NOMO-1 treated with DMSO at 0.1 percent for 48 hours (cell line): ENCODE results near the gene MPG.
A peak's percentile ranks its signal among the peaks of the same experiment; 100 is the strongest.

ENCODE experiments used
- DNase-seq: peaks from one replicate; lab custom pipeline; 2025; ENCODE audit not compliant: unreplicated experiment; lab: John Stamatoyannopoulos, UW

MPG gene

DNA sequence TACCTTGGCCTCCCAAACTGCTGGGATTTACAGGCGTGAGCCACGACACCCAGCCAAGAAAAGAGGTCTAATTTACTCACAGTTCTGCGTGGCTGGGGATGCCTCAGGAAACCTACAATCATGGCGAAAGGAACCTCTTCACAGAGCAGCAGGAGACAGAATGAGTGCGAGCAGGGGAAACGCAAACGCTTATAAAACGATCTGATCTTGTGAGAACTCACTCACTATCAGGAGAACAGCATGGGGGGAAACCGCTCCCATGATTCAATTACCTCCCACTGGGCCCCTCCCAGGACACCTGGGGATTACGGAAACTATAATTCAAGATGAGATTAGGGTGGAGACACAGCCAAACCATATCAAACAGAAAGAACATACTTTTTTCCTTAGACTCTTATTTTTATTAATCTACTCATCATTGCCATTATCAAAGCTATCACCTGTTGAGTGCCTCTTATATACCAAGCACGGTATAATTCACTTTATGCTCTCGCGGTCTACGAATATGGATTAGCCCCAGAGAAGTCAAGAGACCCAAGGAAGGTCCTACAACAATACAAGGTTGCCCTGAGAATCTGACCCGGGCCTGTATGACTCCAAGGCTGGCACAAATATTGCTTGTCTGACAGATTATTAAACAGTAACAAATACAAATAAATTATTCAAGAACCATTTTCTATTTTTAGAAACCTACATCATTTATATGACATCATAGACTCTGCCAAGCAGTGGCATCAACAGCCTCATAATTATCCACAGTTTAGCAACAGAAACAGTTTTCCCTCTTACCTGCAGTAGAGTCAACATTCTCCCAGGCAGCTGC is 27.0 kb upstream of the MPG start:
- no peak for DNase-seq

DNA sequence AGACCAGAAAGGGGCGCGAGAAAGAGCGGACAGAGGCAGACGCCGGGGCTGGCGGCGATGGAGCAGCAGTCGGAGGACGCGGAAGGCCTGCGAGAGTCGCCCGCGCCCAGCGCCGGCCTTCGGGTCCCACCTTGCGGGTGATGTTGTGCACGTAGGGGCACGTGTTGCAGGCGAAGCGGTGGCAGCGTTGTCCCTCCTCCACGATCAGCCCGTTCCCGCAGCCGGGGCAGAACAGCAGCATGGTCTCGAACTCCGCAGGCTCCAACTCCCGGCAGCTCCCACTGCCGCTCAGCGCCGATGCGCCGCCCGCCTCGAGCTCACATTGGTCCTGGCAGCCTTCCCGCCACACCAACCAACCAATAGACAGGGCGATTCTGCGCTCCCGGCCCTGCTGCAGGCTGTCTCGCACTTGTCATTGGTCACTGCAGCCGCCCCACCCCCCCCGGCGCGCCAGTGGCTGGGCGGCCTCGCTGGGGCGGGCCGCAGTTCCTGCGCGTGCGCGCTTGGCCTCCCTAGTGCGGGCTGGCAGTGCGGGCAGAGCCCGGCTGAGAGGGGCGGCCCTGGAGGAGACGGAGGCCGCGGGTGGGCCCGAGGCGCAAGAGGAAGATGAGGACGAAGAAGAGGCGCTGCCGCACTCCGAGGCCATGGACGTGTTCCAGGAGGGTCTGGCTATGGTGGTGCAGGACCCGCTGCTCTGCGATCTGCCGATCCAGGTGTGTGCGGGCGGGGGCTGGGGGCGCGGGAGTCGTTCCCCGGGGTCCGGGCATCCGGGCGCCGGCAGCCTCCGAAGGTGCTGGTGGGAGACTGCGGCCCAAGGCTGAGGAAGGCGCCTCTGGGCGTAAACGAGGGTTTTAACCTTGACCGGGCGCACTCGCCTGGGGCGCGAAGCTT is 24.4 kb upstream of the MPG start, which contains the start of the genes POLR3K and SNRNP25:
Gene POLR3K (minus strand): TSS at position 263 of the 891 bp plus-strand sequence. CDS start 22 bp downstream, at position 241.
Gene SNRNP25 (plus strand): TSS at position 483 of the 891 bp plus-strand sequence. CDS start 189 bp downstream, at position 672.
- DNase-seq = peak; percentile 97

DNA sequence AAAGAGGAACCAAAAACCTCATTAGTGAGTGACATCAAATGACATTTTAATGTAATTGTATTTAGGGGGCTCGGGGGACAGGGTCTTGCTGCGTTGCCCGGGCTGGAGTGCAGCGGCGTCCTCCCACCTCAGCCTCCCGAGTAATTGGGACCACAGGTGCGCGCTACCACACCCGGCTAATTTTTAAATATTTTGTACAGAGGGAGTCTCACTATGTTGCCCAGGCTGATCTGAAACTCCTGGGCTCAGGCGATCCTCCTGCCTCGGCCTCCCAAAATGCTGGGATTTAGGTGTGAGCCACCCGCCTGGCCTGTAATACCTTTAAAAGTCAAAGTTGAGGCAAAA is 23.8 kb upstream of the MPG start:
- peak; percentile 30 for DNase-seq

DNA sequence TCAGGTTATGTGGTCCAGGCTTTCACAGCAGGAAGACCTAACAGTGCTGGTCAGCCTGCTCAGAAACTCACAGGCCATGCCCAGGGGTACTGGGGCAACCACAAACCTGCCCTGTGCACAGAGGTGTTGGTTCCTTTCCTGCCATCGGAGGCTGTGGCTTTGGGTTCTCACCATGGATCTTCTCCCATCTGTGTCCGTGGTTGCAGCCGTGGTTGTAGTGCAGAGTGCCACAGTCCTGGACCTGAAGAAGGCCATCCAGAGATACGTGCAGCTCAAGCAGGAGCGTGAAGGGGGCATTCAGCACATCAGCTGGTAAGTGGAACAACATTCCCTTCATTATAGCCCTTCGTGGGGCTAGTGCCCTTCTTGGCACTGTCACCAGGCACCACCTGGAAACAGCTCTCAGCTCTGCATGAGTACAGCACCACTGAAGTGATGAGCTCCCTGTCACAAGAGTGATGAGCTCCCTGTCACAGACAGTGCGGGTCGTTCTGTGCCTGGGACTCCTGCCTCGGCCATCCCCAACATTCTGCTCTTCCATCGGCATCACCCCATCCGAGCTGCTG is 22.4 kb upstream of the MPG start:
- no peak for DNase-seq

DNA sequence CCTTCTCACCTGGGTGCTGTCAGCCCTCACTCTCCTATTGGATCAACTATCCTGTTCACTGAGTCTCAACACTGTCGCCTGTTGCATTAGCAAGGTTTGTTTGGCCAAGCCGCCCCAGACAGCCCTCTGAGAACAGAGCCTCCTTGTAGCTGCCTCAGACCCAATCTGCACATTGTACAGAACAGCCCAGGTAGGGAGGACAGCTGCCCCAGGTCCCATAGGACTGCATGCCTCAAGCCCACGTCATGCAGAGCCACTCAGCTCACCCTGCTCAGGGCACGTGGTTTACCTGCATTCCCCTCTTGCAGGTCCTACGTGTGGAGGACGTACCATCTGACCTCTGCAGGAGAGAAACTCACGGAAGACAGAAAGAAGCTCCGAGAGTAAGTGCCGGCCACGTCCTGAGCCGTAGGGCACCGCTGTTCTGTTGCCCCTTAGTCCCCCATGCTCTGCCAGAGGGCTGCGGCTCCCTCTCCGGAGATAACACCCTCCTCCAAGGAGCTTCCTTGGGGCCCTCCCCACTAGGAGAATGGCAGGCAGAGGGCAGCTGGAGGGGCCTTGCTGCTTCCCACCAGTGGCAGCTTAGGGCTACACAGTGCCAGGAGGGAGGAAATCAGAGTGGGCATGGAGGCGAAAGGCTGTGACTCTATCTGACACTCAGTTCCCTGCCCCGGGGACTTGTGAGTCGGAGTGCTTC is 21.6 kb upstream of the MPG start:
- DNase-seq = no peak

DNA sequence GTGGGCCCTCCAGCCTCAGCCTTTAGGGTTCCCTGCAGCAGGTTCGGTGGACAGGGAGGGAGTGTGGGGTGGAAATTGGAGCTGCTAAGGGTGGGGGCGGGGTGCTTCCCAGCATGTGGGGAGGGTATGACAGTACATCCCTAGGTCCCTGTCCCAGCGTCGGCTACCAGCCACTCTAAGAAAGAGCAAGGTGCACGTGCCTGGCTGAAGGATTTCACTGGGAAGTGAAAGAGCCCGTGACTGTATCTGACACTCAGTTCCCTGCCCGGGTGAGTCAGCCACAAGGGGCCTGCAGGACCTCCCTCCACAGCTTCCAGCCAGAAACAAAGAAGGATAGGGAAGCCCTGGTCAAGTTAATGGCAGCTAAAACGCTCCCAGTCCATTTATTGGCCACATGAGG is 20.3 kb upstream of the MPG start:
- DNase-seq = no peak

DNA sequence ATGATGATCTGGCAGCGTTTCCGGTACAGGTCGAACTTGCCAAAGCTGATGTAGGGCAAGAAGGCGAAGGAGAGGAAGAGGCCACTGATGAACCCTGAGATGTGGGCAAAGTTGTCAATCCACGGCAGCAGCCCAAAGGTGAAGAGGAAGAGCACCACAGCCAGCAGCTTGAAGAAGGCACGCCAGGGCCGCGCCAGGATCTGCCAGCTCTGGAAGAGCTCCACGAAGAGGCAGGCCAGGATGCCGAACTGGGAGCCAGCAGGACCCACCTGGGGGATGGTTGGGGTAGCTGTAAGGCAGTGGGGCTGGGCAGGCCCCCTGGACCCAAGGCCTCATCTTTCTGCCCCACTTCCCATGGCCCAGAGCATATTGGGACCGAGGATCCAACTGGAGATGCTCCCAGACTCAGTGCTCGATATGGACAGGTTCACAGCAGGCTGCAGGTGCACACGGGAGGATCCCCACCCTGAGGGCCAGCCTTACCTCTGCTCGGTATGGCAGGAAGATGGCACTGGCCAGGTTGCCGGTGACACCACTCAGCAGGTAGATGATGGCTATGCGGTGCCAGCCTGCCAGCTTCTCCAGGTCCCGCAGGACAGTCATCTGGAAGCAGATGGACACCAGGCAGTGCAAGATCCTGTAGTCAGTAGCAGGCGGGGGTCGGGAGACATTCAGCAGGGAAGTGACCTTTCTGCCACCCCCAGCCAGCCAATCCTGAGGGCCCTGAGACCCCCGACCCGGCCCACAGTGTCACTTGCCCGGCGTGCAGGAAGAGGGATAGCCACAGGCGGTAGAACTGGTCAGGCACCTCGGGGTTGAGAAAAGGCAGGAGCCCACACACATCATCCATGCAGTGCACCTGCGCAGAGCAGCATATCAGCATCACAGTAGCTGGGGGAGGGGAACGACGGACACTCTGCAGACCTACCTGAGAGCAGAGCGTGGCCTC is 19.3 kb upstream of the MPG start:
- DNase-seq = no peak

DNA sequence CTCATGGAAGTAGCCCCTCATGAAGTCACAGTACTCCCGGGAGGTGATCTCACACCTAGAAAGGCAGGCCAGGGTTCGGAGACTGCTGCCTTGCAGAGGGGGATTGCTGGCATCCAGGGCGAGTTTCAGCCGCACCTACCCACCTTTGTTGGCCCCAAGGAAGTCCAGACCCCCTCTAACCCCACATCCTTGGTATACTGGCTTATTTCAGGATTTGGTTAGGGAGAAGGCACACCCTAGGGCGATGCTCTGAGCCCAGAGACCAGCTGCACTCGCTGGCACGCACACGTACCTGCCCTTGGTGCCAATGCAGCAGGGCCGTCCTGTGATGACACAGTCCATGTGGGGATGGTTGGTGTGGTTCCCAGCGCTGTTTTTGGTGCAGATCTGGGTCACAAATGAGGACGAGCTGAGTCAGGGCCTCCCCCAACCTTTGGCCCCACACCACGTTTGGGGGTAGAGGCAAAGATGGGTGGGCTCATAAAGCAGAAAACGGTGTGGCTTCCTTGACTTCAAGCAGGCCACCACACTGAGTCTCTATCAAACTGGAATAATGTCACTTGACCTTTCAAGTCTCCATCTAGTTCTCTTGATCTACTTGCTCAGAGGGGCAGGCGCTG is 18.5 kb upstream of the MPG start:
- no peak for DNase-seq

DNA sequence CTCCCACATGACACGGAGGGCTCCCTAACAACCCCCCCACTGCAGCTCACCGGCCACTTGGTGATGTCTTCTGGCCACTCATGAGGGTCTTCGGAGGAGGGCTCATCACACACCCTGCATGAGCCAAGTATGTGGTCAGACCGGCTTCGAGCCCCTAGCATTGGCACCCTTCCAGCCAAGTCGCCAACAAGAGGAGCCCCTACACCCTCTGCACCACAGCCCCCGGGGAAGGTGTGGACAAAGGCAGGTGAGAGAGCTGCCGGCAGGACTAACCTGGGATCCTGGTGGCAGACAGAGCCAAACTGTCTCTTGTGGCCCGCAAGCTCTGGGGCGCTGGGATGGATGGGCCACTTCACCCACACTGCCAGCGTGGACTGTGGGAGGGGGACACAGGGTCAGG is 17.9 kb upstream of the MPG start:
- no peak for DNase-seq

DNA sequence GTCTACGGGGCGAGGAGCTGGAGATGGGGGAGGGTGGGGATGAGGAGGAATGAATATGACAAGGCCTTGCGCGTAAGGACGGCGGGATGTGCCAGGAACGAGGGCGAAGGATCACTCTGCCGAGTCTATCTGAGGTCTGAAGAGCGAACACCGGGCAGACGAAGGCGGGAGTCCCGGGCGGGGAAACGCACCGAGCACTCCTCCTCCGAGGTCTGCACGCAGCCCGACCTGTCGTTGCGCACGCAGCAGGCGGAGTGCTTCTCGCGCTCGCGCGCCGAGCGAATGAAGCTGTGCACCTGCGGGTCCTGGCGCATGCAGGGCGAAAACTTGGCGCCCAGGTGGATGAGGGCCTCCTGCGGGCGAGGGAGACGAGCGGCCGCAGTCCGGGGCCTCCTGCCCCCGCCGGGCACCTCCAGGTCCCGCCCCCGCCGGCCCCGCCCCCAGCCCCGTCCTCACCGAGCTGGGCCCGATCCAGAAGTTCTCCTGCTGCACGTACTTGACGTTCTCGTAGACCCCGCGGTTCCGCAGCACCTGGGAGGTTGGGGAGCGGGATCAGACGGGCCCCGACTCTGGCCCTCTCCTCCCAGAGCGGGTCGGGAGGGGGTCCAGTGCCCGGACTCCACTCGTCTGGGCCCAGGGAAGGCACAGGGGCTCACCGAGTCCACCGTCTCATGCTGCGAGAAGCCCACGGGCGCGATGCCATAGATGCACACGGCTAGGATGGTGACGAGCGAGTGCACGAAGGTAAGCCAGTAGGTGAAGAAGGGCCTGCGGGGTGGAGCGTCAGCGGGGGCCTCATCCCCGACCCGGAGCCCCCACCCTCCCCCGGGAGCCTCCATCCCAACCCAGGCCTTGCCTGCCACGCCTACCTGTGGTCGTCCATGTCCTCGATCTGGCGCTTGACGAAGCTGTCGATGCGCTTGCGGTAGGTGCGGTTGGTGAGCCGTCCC is 16.8 kb upstream of the MPG start:
- no peak for DNase-seq

DNA sequence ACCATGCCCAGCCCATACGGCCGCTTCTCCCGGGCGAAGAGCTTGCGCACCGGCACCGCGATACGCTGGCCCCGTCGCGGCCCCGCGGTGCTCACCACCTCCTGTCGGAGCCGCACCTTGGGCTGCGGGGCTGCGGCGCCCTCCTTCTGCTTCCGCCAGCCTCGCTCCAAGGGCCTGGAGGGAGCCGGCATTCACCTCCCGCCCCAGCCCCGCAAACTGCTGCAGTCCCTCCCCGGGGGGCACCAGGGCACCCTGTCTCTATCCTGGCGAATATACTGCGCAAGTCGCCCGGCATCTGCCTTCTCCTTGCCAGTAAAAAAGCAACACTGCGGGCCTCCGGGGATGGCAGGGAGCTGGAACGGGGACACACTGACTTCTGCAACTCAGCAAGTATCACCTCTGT is 16.1 kb upstream of the MPG start:
- DNase-seq = no peak

DNA sequence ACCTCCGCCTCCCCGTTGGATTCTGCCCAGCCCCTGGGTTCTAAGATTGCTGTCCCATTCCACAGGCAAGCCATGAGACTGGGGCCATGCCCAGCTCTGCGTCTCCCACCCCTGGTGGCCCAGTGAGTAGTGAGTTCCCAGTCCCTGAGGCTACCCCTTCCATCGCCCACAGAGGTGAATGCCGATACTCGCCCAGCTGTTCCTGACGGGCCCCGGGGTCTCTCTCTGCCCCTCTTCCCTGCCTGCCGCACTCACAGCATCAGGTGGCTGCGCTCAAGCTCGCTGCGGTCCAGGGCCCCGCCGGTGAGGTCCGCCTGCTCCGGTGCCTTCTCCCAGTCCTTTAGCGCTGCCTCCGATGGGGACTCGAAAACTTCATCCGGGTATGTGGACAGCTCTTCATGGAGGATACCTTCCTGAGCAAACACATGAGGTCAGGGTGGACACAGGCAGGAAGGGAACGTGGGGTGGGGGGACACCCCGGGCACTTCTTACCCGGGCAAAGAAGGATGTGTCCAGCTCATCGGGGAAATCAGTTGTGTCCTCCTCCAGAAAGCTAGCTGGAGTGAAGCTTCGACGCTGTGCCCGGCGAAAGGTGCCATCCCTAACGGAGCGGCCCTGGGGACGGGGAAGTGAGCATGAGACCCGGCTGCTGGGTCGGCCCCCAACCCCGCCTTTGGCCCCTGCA is 15.6 kb upstream of the MPG start:
- DNase-seq = no peak

DNA sequence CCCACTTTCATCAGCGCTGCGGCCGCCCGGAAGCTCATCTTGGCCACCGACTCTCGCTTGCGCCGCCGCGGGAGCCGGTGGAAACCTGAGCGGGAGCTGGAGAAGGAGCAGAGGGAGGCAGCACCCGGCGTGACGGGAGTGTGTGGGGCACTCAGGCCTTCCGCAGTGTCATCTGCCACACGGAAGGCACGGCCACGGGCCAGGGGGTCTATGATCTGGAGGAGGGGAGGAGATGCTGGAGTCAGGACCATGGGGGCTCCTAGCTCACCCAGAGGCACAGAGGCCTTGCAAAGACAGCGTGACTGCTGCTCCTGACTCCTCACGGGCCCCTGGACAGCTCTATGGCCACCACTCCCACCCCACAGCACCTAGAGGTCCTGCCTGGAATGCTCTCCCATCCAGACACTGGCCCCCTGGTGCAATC is 15.0 kb upstream of the MPG start:
- DNase-seq = no peak

DNA sequence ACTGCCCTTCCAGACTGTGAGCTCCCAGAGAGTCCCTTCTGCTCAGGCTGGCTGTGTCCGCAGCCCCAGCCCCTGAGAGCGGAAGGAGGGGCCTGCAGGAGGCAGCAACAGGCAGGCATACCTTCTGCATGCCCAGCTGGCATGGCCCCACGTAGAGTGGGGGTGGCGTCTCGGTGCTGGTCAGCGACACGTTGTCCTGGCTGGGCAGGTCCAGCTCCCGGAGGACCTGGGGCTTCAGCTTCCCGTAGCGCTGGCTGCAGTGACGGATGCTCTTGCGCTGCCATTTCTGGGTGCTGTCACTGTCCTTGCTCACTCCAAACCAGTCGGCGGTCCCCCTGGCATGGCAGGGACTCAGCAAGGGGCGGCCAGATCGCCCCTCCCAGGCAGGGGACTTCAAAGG is 14.6 kb upstream of the MPG start:
- no peak for DNase-seq

DNA sequence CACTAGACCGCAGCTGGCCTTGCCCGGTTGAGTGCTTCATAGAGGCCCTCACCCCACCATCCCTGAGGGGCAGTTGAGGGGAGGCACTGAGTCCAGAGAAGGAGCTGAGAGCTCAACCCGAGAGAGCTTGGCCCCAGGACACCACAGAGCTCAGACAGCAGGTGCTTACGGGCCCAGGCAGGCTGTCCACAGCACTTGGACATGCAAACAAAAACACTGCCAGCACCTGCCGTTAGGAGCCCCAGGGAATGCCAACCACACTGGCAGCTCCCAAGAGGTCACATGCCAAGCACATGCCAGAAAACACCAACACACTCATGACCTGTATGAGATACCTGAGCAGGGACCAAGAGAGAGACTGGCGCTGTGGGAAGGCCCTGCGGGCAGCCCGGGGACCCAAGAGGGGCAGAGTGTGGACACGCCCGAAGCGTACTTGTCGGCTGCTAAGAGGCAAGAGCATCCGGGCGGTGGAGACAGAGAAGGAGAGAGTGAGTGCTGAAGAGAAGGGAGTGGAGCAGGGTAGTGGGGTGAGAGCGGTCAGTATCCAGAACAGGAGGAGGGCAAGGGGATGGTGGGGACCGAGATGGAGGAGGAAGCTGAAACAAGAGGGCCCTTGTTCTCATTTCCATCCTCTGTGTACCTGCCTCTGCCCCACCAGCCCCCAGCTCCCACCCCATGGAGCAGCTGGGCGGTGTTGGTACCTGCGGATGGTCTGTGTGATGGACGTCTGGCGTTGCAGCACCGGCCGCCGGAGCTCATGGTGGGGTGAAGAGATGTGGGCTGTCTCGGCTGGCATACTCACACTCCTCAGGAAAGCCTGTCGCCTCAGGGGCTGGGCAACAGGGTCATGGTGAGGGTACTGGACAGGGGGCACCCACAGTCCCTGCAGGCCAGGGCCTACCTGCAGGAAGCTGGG is 13.8 kb upstream of the MPG start:
- DNase-seq = no peak

DNA sequence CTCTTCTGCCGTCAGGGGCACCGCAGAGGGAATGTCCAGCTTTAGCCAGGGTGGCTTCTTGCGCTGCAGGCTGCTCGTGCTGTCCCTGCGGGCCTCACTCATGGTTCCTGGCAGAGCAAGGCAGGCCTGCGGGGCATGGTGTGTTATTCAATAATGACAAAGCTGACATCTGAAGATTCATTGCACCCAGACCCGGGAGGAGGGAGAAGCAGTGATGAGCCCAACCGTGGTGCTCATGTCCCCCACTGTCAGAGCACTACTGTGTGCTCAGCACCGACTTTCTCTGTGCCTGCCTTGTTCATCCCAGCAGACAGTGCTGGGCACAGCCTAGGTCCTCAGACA is 13.1 kb upstream of the MPG start:
- no peak for DNase-seq

DNA sequence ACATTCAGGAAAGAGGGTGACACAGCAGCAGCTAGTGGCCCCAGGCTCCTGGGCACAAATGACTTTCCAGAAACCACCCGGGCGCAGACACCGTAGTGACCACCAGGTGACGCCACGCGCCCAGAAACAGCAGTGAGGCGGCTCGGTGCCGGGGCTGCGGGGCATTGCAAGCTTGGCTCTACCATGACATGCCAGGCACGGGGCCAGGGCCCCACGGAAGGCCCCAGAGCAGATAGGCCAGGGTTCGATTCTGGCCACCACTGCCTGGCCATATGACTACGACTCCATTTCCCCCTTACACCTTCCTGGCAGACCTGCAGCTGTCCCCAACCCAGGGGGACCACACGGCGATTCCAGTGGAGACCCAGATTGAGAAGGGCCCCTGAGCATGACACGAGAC is 12.3 kb upstream of the MPG start:
- peak; percentile 70 for DNase-seq
